AG09309 (cell line): ENCODE data around the gene PRAMEF33.
"Not testable (repeated sequence)": the region's sequence is repeated elsewhere in the genome, so short reads cannot be mapped to it uniquely, and the experiment has no call there.

Experiments
- DNase-seq: peaks from one replicate; pipeline ENCODE4 v3.0.0-alpha.2; 2010; ENCODE audit warnings: low read depth
- H3K4me3 ChIP-seq: 2 replicates; pipeline ENCODE4 v1.5.1; 2011; ENCODE audit warnings: mild to moderate bottlenecking, low read depth, low read length, moderate library complexity; ENCODE audit not compliant: control insufficient read depth
- TF ChIP-seq, protein P1 (sequence below): IDR thresholded peaks from 2 replicates; pipeline ENCODE4 v1.5.1; 2011; ENCODE audit warnings: mild to moderate bottlenecking, low read depth, low read length, inconsistent platforms; ENCODE audit not compliant: insufficient read depth, control insufficient read depth; ENCODE audit errors: missing control alignments

PRAMEF33 gene

DNA sequence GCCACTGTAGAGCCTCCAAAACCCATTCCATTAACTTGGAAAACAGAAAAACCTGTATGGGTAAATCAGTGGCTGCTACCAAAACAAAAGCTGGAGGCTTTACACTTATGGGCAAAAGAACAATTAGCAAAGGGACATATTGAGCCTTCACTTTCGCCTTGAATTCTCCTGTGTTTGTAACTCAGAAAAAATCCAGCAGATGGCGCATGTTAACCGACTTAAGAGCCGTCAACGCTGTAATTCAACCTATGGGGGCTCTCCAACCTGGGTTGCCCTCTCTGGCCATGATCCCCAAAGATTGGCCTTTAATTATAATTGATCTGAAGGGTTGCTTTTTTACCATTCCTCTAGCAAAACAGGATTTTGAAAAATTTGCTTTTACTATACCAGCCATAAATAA is 53.4 kb downstream of the PRAMEF33 start:
- peak; percentile 17 for DNase-seq
- H3K4me3 ChIP-seq = not testable (repeated sequence)
- TF ChIP-seq, protein P1, sequence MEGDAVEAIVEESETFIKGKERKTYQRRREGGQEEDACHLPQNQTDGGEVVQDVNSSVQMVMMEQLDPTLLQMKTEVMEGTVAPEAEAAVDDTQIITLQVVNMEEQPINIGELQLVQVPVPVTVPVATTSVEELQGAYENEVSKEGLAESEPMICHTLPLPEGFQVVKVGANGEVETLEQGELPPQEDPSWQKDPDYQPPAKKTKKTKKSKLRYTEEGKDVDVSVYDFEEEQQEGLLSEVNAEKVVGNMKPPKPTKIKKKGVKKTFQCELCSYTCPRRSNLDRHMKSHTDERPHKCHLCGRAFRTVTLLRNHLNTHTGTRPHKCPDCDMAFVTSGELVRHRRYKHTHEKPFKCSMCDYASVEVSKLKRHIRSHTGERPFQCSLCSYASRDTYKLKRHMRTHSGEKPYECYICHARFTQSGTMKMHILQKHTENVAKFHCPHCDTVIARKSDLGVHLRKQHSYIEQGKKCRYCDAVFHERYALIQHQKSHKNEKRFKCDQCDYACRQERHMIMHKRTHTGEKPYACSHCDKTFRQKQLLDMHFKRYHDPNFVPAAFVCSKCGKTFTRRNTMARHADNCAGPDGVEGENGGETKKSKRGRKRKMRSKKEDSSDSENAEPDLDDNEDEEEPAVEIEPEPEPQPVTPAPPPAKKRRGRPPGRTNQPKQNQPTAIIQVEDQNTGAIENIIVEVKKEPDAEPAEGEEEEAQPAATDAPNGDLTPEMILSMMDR = peak; percentile 47
